ENCODE results near the gene RESF1.

RESF1 gene

DNA sequence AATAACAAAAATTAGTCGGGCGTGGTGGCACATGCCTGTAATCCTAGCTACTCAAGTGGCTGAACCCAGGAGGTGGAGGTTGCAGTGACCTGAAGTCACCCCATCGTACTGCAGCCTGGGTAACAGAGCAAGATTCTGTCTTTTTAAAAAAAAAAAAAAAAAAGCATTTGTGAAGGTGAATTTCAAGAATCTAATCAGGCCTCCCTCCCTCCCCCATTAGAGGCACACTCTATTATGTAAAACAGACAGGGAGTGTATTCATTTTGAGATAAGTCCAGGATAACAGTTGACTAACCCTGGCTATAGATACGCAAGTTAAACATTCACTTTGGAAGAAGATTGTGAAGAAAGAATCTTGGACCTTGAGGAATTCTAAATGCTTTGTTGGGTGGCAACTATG is 2.9 kb downstream of the RESF1 start:
- no peak for DNase-seq (ENCODE audit: low spot score)

DNA sequence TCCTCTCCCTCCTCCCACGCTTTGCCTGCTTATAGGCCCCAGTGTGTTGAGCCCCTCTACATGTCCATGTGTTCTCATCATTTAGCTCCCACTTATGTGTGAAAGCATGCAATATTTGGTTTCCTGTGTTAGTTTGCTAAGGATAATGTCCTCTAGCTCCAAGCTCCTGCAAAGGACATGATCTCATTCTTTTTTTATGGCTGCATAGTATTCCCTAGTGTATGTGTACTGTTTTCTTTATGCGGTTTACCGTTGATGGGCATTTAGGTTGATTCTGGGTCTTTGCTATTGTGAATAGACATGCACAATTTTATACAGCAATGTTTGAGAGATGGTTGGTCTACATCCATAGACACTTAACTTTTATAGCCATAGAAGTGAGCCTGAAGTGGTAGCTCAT is 5.1 kb downstream of the RESF1 start:
- DNase-seq (ENCODE audit: low spot score), result no peak

DNA sequence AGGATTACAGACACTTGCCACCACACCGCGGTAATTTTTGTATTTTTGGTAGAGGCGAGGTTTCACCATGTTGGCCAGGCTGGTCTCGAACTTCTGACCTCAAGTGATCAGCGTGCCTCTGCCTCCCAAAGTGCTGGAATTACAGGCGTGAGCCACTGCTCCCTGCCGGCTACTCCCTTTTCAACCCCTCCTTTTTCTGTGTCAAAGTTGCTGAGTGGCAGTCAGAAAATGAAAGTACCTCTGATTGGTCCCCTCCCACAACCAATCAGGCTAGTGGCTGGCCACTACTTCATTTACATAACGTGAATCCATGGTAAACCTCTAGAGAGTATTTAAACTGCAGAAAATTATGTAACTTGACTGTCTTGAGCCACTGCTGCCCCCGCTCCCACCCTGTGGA is 5.9 kb downstream of the RESF1 start:
- DNase-seq (ENCODE audit: low spot score), result no peak

DNA sequence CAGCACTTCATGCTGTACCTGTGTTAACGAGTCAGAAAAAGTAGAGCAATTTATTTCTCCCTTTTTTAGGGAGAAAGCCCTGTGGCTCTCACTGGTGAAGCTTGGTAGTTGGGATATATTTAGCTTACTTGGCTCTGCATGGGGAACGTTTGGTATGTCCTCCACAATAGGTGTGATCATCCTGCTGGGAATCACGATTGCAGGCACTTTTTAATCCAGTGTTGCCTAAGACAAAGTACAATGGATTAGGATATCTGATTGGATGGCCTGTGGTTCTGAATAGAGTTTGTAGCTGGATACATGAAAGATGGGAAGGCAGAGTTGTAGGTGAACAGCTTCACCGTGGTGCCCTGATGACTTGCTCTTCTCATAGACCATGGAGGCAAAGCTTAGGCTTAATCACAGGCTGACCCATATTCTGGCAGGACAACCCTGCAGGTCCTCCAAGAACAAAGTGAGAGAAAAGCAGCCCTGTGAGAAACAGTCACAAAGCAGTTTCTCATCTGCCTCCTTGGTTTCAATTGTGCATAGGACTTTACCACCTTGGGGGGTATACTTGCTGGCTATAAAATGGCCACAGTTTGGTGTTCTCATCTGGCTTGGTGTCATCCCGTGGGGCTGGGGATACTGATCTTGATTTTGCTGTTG is 7.5 kb downstream of the RESF1 start:
- DNase-seq (ENCODE audit: low spot score), result no peak

DNA sequence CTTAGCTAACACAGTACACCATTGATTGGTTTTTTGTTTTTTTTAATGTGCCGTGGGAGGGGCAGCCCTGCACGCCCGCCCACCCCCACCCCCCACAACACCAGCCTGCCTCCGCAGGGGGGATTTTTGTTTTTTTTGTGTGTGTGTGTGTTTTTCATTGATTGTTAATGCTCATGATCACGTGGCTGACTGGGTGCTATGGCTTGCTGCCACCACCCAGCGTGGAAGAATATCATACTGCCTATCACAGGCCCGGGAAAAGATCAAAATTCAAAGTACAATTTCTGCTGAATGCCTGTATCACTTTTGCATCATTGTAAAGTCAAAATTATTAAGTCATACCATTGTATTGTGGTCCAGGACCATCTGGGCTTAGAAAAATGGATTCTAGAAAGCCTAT is 8.3 kb downstream of the RESF1 start:
- no peak for DNase-seq (ENCODE audit: low spot score)

DNA sequence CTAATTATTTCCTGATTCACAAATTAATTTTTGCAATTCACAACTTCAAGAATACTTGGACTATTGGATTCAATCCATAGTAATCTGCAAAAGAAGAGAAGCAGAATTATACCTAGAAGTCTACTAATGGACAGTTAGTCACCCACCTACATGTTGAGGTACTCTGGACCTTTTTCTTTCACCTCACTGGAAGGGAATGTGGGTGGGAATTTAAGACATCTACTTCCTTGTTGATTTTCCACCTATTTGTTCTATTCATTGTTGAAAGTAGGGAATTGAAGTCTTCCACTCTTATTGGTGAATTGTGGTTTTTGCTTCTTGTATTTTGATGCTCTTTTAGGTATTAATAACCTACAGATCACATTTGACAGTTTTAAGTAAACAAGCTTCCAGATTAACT is 11.0 kb downstream of the RESF1 start:
- no peak for DNase-seq (ENCODE audit: low spot score)

DNA sequence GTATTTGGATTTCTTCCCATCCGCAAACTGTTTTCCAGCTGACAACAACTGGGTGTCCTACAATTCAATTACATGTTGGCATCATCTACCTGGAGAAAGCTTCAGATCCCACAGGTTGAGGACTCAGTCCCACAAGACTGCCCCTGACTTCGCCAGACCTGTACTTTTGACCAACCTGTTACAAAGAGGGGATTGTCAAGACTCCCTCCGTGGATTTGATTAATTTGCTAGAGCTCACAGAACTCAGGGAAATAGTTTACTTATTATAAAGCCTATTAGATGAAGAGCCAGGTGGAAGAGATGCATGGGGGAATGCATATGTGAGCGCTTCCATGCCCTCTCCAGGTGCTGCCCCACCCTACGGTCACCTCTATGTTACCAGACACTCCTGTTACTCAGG is 14.6 kb downstream of the RESF1 start:
- DNase-seq (ENCODE audit: low spot score), result no peak

DNA sequence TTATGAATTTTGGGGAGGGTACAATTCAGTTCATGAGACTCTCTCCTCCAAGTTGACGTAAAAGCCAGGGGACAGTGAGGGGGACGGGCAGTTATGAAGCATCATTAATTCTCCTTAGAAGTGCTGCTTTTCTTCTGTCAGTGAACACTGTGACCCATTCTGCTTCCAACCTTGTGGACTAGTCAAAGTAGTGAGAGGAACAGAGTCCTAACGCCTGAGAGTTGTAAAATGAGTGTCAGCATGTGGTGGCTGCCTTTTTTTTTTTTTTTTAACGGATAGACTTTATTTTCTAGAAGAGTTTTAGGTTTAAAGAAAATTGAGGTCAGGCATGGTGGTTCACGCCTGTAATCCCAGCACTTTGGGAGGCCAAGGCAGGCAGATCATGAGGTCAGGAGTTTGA is 15.5 kb downstream of the RESF1 start:
- no peak for DNase-seq (ENCODE audit: low spot score)

DNA sequence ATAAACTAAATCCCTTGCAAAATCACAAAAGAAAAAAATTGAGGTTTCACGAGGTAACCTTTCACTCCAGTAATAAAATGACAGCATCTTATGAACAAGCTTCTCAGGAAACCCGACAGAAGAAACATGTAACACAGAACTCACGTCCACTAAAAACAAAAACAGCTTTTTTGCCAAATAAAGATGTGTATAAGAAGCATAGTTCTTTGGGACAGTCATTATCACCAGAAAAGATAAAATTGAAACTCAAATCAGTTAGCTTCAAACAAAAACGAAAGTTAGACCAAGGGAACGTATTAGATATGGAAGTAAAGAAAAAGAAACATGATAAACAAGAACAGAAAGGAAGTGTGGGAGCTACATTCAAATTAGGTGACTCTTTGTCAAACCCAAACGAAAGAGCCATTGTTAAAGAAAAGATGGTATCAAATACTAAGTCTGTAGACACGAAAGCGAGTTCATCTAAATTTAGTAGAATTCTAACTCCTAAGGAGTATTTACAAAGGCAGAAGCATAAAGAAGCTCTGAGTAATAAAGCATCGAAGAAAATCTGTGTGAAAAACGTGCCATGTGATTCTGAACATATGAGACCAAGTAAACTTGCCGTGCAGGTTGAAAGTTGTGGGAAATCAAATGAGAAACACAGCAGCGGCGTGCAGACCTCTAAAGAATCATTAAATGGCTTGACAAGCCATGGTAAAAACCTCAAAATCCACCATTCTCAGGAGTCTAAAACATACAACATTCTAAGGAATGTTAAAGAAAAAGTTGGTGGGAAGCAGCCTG is 25.8 kb downstream of the RESF1 start:
- no peak for DNase-seq (ENCODE audit: low spot score)

DNA sequence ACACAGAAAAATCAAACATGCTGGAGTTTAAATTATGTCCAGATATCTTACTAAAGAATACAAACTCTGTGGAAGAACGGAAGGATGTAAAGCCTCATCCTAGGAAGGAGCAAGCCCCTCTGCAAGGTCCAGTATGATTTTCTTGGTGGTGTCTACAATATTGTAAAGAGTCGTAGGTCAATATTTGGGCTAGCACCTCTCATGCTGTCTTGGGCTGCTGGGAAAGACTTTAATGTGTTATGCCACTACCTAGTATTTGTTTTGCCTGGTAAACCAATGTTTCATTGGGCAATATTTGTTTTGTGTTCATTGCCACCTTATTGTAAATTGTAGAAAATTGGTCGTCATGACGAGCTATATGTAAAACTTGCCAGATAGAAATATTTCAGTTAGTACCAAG is 26.6 kb downstream of the RESF1 start:
- no peak for DNase-seq (ENCODE audit: low spot score)

DNA sequence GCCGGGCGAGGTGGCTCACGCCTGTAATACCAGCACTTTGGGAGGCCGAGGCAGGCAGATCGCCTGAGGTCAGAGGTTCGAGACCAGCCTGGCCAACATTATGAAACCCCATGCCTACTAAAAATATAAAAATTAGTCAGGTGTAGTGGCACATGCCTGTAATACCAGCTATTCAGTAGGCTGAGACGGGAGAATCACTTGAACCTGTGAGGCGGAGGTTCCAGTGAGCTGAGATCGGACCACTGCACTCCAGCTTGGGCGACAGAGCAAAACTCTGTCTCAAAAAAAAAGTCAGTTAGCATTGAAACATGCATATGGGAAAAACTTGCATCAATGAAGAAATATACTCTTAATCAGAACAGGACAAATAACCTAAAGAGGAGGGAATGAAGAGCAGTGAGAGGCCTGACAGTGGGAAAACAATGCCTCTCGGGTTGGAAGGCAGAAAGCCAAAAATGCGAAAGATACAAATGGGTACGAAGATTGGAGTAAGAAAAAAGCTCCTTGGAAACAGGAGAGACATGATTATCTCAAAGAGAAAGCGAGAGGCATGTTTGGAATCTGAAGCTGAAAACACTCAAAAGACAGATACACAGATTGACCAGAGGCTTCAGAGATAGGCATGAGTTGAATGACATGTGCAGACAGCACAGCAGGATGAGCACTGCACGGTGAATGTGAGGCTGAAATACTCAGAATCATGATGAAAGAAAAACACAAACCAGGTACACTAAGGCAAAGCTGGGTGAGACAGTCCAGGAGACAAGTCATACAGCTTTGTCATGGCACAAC is 30.6 kb downstream of the RESF1 start:
- DNase-seq (ENCODE audit: low spot score), result no peak

DNA sequence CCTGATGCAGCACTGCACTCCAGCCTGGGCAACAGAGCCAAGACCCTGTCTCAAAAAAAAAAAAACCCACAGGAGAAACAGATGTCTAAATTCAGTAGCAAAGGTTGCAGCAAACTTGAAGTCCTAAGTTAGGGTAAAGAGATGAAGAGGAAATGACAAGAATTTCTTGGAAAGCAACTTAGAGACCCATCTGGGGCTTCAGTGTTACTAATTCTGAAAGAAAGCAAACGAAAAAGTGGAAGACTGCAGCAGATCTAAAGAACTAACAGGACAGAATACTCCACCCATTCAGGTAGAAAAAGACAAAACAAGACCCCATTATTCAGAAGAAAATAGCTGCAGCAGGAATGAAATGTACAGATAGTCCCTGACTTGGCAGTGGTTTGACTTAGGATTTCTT is 31.9 kb downstream of the RESF1 start:
- DNase-seq (ENCODE audit: low spot score), result no peak

DNA sequence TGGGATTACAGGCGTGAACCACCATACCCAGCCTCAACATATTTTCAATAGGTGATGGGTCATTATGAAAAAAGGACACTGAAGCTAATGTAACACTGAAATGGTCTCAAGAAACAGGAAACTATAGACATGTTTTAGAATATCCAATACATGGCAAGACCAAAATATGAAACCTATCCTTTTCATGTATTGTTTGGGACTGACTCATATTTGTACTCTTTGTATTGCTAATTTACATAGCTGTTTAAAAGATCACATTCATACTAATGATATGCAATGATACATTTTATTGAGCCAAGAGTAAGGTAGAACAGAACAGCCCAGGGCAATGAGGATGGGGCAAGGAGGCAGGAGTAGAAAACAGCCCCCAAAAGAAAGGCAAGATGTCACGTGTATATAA is 32.6 kb downstream of the RESF1 start:
- DNase-seq (ENCODE audit: low spot score), result no peak

DNA sequence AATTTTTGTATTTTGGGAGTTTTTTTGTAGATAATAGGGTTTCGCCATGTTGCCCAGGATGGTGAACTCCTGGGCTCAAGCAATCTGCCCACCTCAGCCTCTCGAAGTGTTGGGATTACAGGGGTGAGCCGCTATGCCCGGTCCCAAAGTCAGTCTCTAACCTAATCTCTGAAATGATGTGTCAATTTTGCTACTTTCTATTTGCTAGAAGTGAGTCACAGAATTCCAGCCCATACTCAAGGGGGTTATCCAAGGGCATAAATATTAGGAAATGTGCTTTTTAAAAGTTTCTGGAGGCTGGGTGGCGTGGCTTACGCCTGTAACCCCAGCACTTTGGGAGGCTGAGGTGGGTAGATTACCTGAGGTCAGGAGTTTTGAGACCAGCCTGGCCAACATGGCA is 40.5 kb downstream of the RESF1 start:
- DNase-seq (ENCODE audit: low spot score), result no peak

DNA sequence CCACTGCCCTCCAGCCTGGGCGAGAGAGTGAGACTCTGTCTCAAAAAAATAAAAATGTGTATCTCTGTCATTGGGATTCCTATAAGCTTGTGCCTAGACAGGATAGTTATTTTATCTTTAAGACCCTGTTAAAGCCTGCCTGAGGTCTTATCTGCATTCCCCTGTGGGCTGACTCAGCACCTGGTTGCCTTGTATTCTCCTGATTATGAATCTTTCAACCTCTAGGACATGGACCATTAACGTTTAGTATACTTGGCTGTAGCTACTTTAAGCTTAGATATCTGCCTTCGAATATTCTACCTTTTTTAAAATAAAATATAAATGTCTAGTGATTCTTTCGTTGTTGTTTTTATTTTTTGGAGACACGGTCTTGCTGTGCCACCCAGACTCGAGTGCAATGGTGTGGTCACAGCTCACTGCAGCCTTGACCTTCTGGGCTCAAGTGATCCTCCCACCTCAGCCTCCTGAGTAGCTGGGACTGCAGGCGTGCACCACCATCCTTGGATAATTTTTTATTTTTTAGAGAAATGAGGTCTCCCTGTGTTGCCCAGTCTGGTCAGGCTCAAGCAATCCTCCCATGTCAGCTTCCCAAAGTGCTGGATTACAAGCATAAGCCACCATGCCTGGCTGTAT is 41.3 kb downstream of the RESF1 start:
- no peak for DNase-seq (ENCODE audit: low spot score)

DNA sequence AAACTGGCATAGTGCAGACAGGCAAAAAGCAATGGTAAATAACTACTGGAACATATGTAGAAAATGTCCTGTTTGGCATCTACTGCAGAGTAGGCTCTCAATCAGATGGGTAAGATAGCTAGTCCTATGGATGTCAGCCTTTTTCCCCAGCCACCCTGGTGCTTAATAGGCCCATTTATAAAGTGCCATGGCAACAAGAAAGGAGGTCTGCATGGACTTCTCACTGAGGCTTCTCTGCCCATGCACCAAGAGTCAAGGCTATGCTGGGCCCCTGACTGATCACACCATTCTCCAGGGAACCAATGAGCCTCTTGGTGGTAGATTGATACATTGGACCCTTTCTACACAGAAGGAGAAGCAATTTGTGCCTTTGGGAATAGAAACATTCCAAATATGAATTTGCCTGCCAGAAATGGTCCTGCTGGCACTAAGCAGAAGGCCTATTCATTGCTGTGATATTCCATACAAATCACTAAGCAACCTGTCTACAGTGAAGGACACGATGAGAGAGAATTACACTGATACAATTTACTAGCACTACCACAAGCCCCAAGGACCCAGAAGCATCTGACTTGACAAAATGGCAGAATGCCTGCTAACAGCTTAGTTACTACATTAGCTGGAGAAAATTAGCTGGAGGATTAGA is 43.8 kb downstream of the RESF1 start:
- DNase-seq (ENCODE audit: low spot score), result no peak

DNA sequence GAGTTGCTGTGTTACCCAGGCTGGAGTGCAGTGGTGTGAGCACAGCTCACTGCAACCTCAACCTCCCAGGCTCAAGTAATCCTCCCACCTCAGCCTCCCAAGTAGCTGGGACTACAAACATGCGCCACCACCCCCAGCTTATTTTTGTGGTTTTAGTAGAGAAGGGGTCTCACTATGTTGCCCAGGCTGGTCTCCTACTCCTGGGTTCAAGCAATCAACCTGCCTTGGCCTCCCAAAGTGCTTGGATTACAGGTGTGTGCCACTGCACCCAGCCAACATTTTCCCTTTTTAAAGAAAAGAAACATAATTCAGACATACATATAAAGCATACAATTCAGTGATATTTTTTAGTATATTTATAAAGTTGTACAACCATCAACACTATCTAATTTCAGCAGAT is 44.4 kb downstream of the RESF1 start:
- DNase-seq (ENCODE audit: low spot score), result no peak

DNA sequence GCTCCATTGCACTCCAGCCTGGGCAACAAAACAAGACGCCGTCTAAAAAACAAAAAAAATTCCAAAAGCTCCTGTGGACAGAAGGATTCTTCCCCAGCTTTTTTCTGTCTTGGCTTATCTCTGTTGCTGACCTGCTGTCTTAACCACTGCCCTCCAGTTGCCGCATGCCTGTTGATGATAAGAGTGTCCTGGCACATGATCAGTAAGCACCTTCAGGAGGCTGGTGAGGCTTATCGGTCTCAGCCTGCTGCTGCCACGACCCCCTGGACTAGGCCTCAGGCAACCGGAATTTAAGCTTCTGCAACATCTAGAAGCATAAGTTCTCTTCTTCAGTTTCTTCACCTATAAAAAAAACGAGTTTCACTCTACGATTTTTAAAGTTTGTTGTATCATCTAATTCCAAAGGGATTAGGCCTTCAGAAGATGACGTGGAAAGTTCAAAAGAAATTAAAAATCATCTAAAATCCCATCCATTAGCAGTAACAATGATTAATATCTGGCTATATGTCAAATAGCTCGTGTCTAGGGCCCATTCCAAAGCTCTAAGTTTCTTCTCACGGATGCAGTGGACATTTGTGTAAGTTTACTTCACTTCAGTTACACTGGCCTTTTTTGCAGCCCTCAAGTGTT is 46.4 kb downstream of the RESF1 start:
- no peak for DNase-seq (ENCODE audit: low spot score)

Measured in AG08396 (cell line).